Right lobe of liver (tissue), 6 donors: ENCODE measurements around the gene MYO1C. TPM values are rescaled to one million over a fixed set of nuclear protein-coding genes. Genes with fewer than 3 reads are reported as not detected.
A peak's percentile ranks its signal among the peaks of the same experiment; 100 is the strongest.
"Not testable (repeated sequence)": the region's sequence is repeated elsewhere in the genome, so short reads cannot be mapped to it uniquely, and the experiment has no call there.

Experiments used
- ATAC-seq, 4 donors: fragments of 200-7000 bp; cut with Tn5 transposase; one replicate each; pipeline ENCODE4 v1.9.1; 2020; ENCODE audit warnings: mild to moderate bottlenecking in 4 of 4, moderate library complexity in 4 of 4
- DNase-seq, 3 donors: peaks; one replicate each; pipeline ENCODE4 v3.0.0-alpha.2; 2020
- H3K27ac ChIP-seq, 3 donors: fragments of 200-600 bp; one replicate each; pipeline ENCODE4 v1.8.0; 2022
- H3K27me3 ChIP-seq, 2 donors: fragments of 200-600 bp; one replicate each; pipeline ENCODE4 v1.8.0; 2022
- H3K36me3 ChIP-seq, 4 donors: fragments of 200-600 bp; sonication (generic) in 1 of 4; one replicate each; pipeline versions ENCODE4 v1.5.1 to v1.8.0; 2017 to 2022; ENCODE audit warnings: control low read depth in 1 of 4
- H3K4me1 ChIP-seq, 4 donors: fragments of 200-600 bp; sonication (generic) in 1 of 4; one replicate each; pipeline versions ENCODE4 v1.5.1 to v1.8.0; 2017 to 2022; ENCODE audit warnings: control low read depth in 1 of 4
- H3K4me3 ChIP-seq, 3 donors: fragments of 200-600 bp; one replicate each; pipeline ENCODE4 v1.8.0; 2022
- H3K9me3 ChIP-seq, 4 donors: fragments of 200-600 bp; sonication (generic) in 1 of 4; one replicate each; pipeline versions ENCODE4 v1.5.1 to v1.8.0; 2017 to 2022; ENCODE audit warnings: control low read depth in 1 of 4
- CTCF ChIP-seq, 4 donors: fragments of 200-600 bp in 3 of 4; fragments of 450-650 bp in 1 of 4; IDR thresholded peaks; one replicate each; pipeline versions ENCODE4 v1.5.1 to v1.8.0; 2016 to 2022; ENCODE audit warnings: antibody characterized with exemption in 4 of 4, mild to moderate bottlenecking in 2 of 4
- POLR2A ChIP-seq: fragments of 450-650 bp; IDR thresholded peaks from one replicate; pipeline ENCODE4 v1.6.1; 2017; ENCODE audit warnings: antibody characterized with exemption, mild to moderate bottlenecking
- WGBS: methylation state at CpG from one replicate; pipeline ENCODE4 v1.1.6; 2018; ENCODE audit warnings: low coverage, low lambda C conversion rate; ENCODE audit not compliant: insufficient coverage; ENCODE audit errors: missing lambda C conversion rate; 5-methylcytosine and 5-hydroxymethylcytosine counted together
- intact Hi-C, 2 donors: fragments of 100-400 bp; cut with DNase I; formaldehyde crosslinking; loops; one replicate each; pipeline versions ENCODE4 v1.11.2 to v1.14.1; 2022
- total RNA-seq, 6 experiments: library from RNA; depleted of rRNA in 2 of 6; stranded (reverse); fragments of >200 nt in 2 of 6; fragmentation: NEBNext Ultra II Directional in 3 of 6; extraction: Animal tissue kit (Norgen Biotek cat#: 25700) in 3 of 6; gene quantifications; one replicate each; pipeline versions ENCODE4 v1.1.0 to v1.2.4, GENCODE V29; 2016 to 2023
- donor health status: DM: no; HTN: yes; CAD: no.
- donor health status: DM: no; HTN: no; CAD: no.
- donor health status: DM: no; HTN: no; CAD: no.
- donor health status: DM: no; HTN: yes; CAD: no.
- donor health status: DM: no; HTN: yes; CAD: no.

MYO1C gene
- total RNA-seq, 6 experiments from 2014 or later = 56.6 to 94.7 (median 68.3) TPM

GRCh38 chr17:1533661-1534325 is 41.3 kb upstream of the MYO1C start:
- H3K9me3 ChIP-seq = no peaks in the 10 kb centered on the region
- no peak for TF ChIP-seq CTCF (IDR thresholded peaks at IDR 0.05)
- TF ChIP-seq POLR2A = no peak
- no peak overlapping the region for H3K4me3 ChIP-seq
- H3K36me3 ChIP-seq = peaks cover 0 to 40% (median 11%) of the 10 kb centered on the region in 4 donors
- DNase-seq (no peak), ATAC-seq (no peak)
- H3K4me1 ChIP-seq = no peaks in the 10 kb centered on the region
- 80% methylated on average over 15 of the region's 24 CpGs for WGBS
- H3K27ac ChIP-seq = no peak overlapping the region
- H3K27me3 ChIP-seq = no peaks in the 10 kb centered on the region
- intact Hi-C loops = no loop called here

- H3K27ac ChIP-seq = no peak overlapping the region
- H3K27me3 ChIP-seq = no peaks in the 10 kb centered on the region
- ATAC-seq (peak; percentile 25 to 39 (median 28)), DNase-seq (no peak)
- TF ChIP-seq POLR2A = no peak
- peak in 2 of 4 donors; percentile 8 to 12 for TF ChIP-seq CTCF (IDR thresholded peaks at IDR 0.05)
- H3K36me3 ChIP-seq = peaks cover 0 to 33% (median 5%) of the 10 kb centered on the region in 4 donors
- H3K9me3 ChIP-seq = no peaks in the 10 kb centered on the region
- no peak overlapping the region for H3K4me3 ChIP-seq
- no peaks in the 10 kb centered on the region for H3K4me1 ChIP-seq
- 96% methylated on average over 7 of the region's 10 CpGs for WGBS
- intact Hi-C loops = no loop called here
Observed at GRCh38 chr17:1532836-1533602, 40.5 kb upstream of the MYO1C start.

- Histone ChIP-seq H3K4me1 (no peaks in the 10 kb centered on the region), H3K4me3 (no peak overlapping the region), H3K9me3 (no peaks in the 10 kb centered on the region), H3K36me3 (peaks cover 0 to 24% (median 7%) of the 10 kb centered on the region in 4 donors), H3K27ac (no peak overlapping the region), H3K27me3 (no peaks in the 10 kb centered on the region)
- DNase-seq = no peak
- WGBS = 15% methylated on average over 2 of the region's 2 CpGs
- intact Hi-C loops = no loop called here
- no peak for TF ChIP-seq CTCF (IDR thresholded peaks at IDR 0.05)
- TF ChIP-seq POLR2A = no peak
- peak in 2 of 4 donors; percentile 35 to 43 for ATAC-seq
Observed at GRCh38 chr17:1529863-1530262, 37.4 kb upstream of the MYO1C start.

GRCh38 chr17:1526876-1527275 is 34.4 kb upstream of the MYO1C start:
- intact Hi-C loops, ATAC-seq, H3K27me3 ChIP-seq, H3K9me3 ChIP-seq, H3K4me3 ChIP-seq, H3K27ac ChIP-seq, H3K4me1 ChIP-seq, H3K36me3 ChIP-seq, DNase-seq: not testable (repeated sequence)
- WGBS = 57% methylated on average over 3 of the region's 4 CpGs

- no peak overlapping the region for H3K27ac ChIP-seq
- H3K27me3 ChIP-seq = no peaks in the 10 kb centered on the region
- H3K9me3 ChIP-seq = no peaks in the 10 kb centered on the region
- H3K4me3 ChIP-seq = no peak overlapping the region
- peaks cover 0 to 7% (median 4%) of the 10 kb centered on the region in 4 donors for H3K36me3 ChIP-seq
- no peak for TF ChIP-seq CTCF (IDR thresholded peaks at IDR 0.05)
- TF ChIP-seq POLR2A = no peak
- H3K4me1 ChIP-seq = peaks cover 0 to 2% (median 0%) of the 10 kb centered on the region in 4 donors
- WGBS = 88% methylated on average over 3 of the region's 5 CpGs
- DNase-seq (no peak), ATAC-seq (no peak)
- intact Hi-C loops = no loop called here
Observed at GRCh38 chr17:1522626-1523025, 30.1 kb upstream of the MYO1C start.
